K562 (cell line): ENCODE measurements around the gene SYTL5. TPM values are rescaled to one million over a fixed set of nuclear protein-coding genes. Genes with fewer than 3 reads are reported as not detected.

ENCODE experiments used
- ATAC-seq: fragments of 200-7000 bp; cut with Tn5 transposase; 3 replicates; pipeline ENCODE4 v1.9.1; 2020; ENCODE audit warnings: moderate library complexity
- BruUV-seq: library from RNA; stranded (reverse); fragments of 400-500 nt; replicated peaks from 2 replicates; lab custom pipeline; 2021; lab: Mats Ljungman, UMichigan
- CTCF ChIA-PET: fragments of 300-600 bp; formaldehyde crosslinking; extraction: SDS; loops from one replicate; lab custom pipeline; 2021; ENCODE audit warnings: low intra/inter-chr PET ratio; lab: Yijun Ruan, JAX
- POLR2A ChIA-PET: fragments of 300-600, 350-650 bp; sonication (Branson Sonifier 250); formaldehyde crosslinking; extraction: SDS; loops from one replicate; lab custom pipeline; 2021; ENCODE audit warnings: antibody characterized with exemption, inconsistent platforms; lab: Yijun Ruan, JAX
- DNase-seq, 4 experiments: peaks; one replicate each; pipeline versions ENCODE4 v3.0.0 to v3.0.0-alpha.2; 2011 to 2018; ENCODE audit warnings: low spot score in 3 of 4, mixed read lengths in 3 of 4; ENCODE audit errors: extremely low read depth in 1 of 4
- FAIRE-seq: peaks from 2 replicates; lab custom pipeline; 2011; peaks lifted over from hg19 to GRCh38; lab: Jason Lieb, UNC
- H2AFZ ChIP-seq: 2 replicates; pipeline ENCODE4 v1.6.0; 2011; ENCODE audit warnings: low read depth, low read length, control low read depth, inconsistent platforms
- H3K27ac ChIP-seq: fragments of 200-600 bp; 3 replicates; pipeline ENCODE4 v1.8.0; 2011; ENCODE audit warnings: low read depth, mild to moderate bottlenecking, control low read depth, inconsistent platforms, low read length, moderate library complexity, mixed read lengths; ENCODE audit errors: extremely low read depth
- H3K27me3 ChIP-seq, 2 experiments: fragments of 300-600 bp in 1 of 2; 2 replicates in 1 of 2; 3 replicates in 1 of 2; pipeline versions ENCODE4 v1.6.0 to v1.8.0; 2011; ENCODE audit warnings: inconsistent platforms in 2 of 2, low read length in 2 of 2, mild to moderate bottlenecking in 1 of 2, mixed read lengths in 1 of 2, moderate library complexity in 1 of 2; ENCODE audit not compliant: control insufficient read depth in 2 of 2, insufficient read depth in 2 of 2
- H3K36me3 ChIP-seq: fragments of 300-600 bp; 3 replicates; pipeline ENCODE4 v1.8.0; 2011; ENCODE audit warnings: mild to moderate bottlenecking, low read length, inconsistent platforms; ENCODE audit not compliant: control insufficient read depth, insufficient read depth
- H3K4me1 ChIP-seq, 2 experiments: fragments of 200-600 bp in 1 of 2; replicated peaks in 1 of 2; 2 replicates in 1 of 2; 3 replicates in 1 of 2; pipeline versions ENCODE4 v1.5.1 to v1.8.0; 2011; ENCODE audit warnings: inconsistent platforms in 2 of 2, low read length in 2 of 2, mild to moderate bottlenecking in 1 of 2, mixed read lengths in 1 of 2, moderate library complexity in 1 of 2; ENCODE audit not compliant: control insufficient read depth in 2 of 2, insufficient read depth in 2 of 2
- H3K4me2 ChIP-seq: 2 replicates; pipeline ENCODE4 v1.6.1; 2011; ENCODE audit warnings: low read length, control low read depth, inconsistent platforms, mixed read lengths; ENCODE audit not compliant: insufficient read depth
- H3K4me3 ChIP-seq: fragments of 200-600 bp; sonication (generic), shearing (Covaris generic); 2 replicates; pipeline ENCODE4 v1.5.1; 2016; ENCODE audit warnings: control low read depth, inconsistent platforms
- H3K79me2 ChIP-seq: fragments of 200-600 bp; 3 replicates; pipeline ENCODE4 v1.8.0; 2011; ENCODE audit warnings: low read length, inconsistent platforms; ENCODE audit not compliant: control insufficient read depth, insufficient read depth
- H3K9ac ChIP-seq, 2 experiments: 2 replicates each; pipeline versions ENCODE4 v1.6.0 to v1.6.1; 2011; ENCODE audit warnings: low read depth in 2 of 2, low read length in 2 of 2, control low read depth in 1 of 2, inconsistent platforms in 1 of 2, mild to moderate bottlenecking in 1 of 2, mixed read lengths in 1 of 2; ENCODE audit not compliant: insufficient read depth in 1 of 2
- H3K9me1 ChIP-seq: one replicate; pipeline ENCODE4 v1.6.0; 2011; ENCODE audit warnings: inconsistent platforms, mild to moderate bottlenecking, low read length, moderate library complexity; ENCODE audit not compliant: control insufficient read depth, insufficient read depth
- H3K9me3 ChIP-seq: replicated peaks from 2 replicates; pipeline ENCODE4 v1.5.1; 2011; ENCODE audit warnings: low read depth, low read length, inconsistent platforms; ENCODE audit not compliant: control insufficient read depth, insufficient read depth
- H4K20me1 ChIP-seq: replicated peaks from 2 replicates; pipeline ENCODE4 v1.6.1; 2011; ENCODE audit warnings: low read length, inconsistent platforms, mixed read lengths; ENCODE audit not compliant: control insufficient read depth, insufficient read depth
- ATF1 ChIP-seq, 2 experiments: fragments of 450-650 bp in 1 of 2; IDR thresholded peaks; 2 replicates each; pipeline ENCODE4 v1.6.1; 2016; ENCODE audit warnings: missing compliant biosample characterization in 1 of 2, missing genetic modification characterization in 1 of 2
- BMI1 ChIP-seq: fragments of 150-350 bp; IDR thresholded peaks from 2 replicates; pipeline ENCODE4 v1.6.1; 2014; ENCODE audit warnings: low read length
- ETV5 ChIP-seq: sonication (generic); formaldehyde crosslinking; IDR thresholded peaks from 2 replicates; pipeline ENCODE4 v1.4.0; 2020; ENCODE audit warnings: low read depth, mild to moderate bottlenecking, missing genetic modification reagents
- GABPA ChIP-seq: fragments of 200-800 bp; sonication (Bioruptor generic); conservative IDR thresholded peaks from 2 replicates; pipeline ENCODE4 v1.6.1; 2016; ENCODE audit warnings: low read depth, missing genetic modification characterization, missing compliant biosample characterization
- MYNN ChIP-seq, 2 experiments: sonication (generic); formaldehyde crosslinking in 1 of 2; IDR thresholded peaks; 2 replicates each; pipeline versions ENCODE4 v1.5.0 to v1.6.1; 2016 to 2020; ENCODE audit warnings: antibody characterized with exemption in 1 of 2, missing genetic modification reagents in 1 of 2
- NCOA2 ChIP-seq, 2 experiments: fragments of 450-650 bp; IDR thresholded peaks; 2 replicates each; pipeline ENCODE4 v1.6.1; 2018; ENCODE audit warnings: mild to moderate bottlenecking in 2 of 2, moderate library complexity in 1 of 2; ENCODE audit not compliant: partially characterized antibody in 2 of 2
- RAD21 ChIP-seq, 2 experiments: fragments of 250-450 bp in 1 of 2; fragments of 450-650 bp in 1 of 2; sonication (Bioruptor Pico) in 1 of 2; formaldehyde crosslinking in 1 of 2; IDR thresholded peaks in 1 of 2; conservative IDR thresholded peaks in 1 of 2; 2 replicates each; pipeline versions ENCODE4 v1.4.0 to v1.8.0; 2020 to 2022; ENCODE audit warnings: mild to moderate bottlenecking in 2 of 2, moderate library complexity in 1 of 2
- RAD51 ChIP-seq: fragments of 450-650 bp; IDR thresholded peaks from 2 replicates; pipeline ENCODE4 v1.7.1; 2016; ENCODE audit warnings: low read depth, mild to moderate bottlenecking, borderline replicate concordance
- RFX1 ChIP-seq: fragments of 450-650 bp; IDR thresholded peaks from 2 replicates; pipeline ENCODE4 v1.6.1; 2016; ENCODE audit warnings: mild to moderate bottlenecking, moderate library complexity
- ZNF830 ChIP-seq: fragments of 250-450 bp; sonication (Bioruptor Pico); IDR thresholded peaks from 2 replicates; pipeline ENCODE4 v1.5.0; 2021; ENCODE audit warnings: mild to moderate bottlenecking
- WGBS: fragments of 100-300 bp; shearing (Covaris generic); methylation state at CpG from one replicate; pipeline ENCODE4 v1.1.6; 2016; ENCODE audit warnings: low coverage, mixed read lengths; ENCODE audit not compliant: insufficient coverage; ENCODE audit errors: missing lambda C conversion rate; 5-methylcytosine and 5-hydroxymethylcytosine counted together
- in situ Hi-C: fragments of 300-500 bp; cut with MboI; formaldehyde crosslinking; loops from 4 replicates; pipeline ENCODE4 v1.15.0; 2018; ENCODE audit warnings: inconsistent platforms, mixed read lengths
- intact Hi-C: fragments of 100-400 bp; cut with micrococcal nuclease; formaldehyde crosslinking; loops from 2 replicates; pipeline ENCODE4 v1.14.2; 2022
- polyA plus RNA-seq, 8 experiments: library from polyadenylated mRNA; depleted of rRNA in 4 of 8; stranded (reverse) in 5 of 8; unstranded in 3 of 8; fragments of >200 nt; fragmentation: Nextera tagmentation in 2 of 8; fragmentation: Illumina TruSeq in 1 of 8; extraction: Ambion mirVana in 2 of 8; extraction: Trizol in 1 of 8; gene quantifications; 2 replicates each; pipeline versions ENCODE4 v1.2.1 to v1.2.3, GENCODE V29; 2011 to 2014; ENCODE audit warnings: inconsistent platforms in 1 of 8, missing spikeins in 1 of 8
- total RNA-seq, 7 experiments: library from RNA; depleted of rRNA in 6 of 7; stranded (reverse); fragments of >200 nt in 6 of 7; fragmentation: Illumina TruSeq in 2 of 7; extraction: Trizol in 2 of 7; gene quantifications; 2 replicates each; pipeline versions ENCODE4 v1.2.1 to v1.2.3, GENCODE V29; 2011 to 2021; ENCODE audit warnings: low replicate concordance in 1 of 7
- TF ChIP-seq, protein P1 (sequence below): fragments of 250-450 bp; sonication (Bioruptor Pico); IDR thresholded peaks from 2 replicates; pipeline ENCODE4 v1.5.0; 2021
- TF ChIP-seq, protein P2 (sequence below): fragments of 250-450 bp; sonication (Bioruptor Pico); IDR thresholded peaks from 2 replicates; pipeline ENCODE4 v1.8.0; 2021; ENCODE audit warnings: moderate library complexity, mild to moderate bottlenecking, inconsistent platforms
- TF ChIP-seq, protein P3 (sequence below), 3 experiments: IDR thresholded peaks in 2 of 3; conservative IDR thresholded peaks in 1 of 3; 2 replicates each; pipeline ENCODE4 v1.5.1; 2011 to 2012; ENCODE audit warnings: low read length in 3 of 3, mild to moderate bottlenecking in 3 of 3, control low read depth in 2 of 3, improper control_type of control experiment in 1 of 3, inconsistent platforms in 1 of 3, low read depth in 1 of 3, mixed read lengths in 1 of 3, moderate library complexity in 1 of 3; ENCODE audit not compliant: insufficient read depth in 2 of 3

Gene SYTL5
- total and polyA plus RNA-seq, 9 of the 15 experiments (the other 6 are each of a cell fraction or from before 2014, with no cell fraction given), result 0.01 to 0.25 (median 0.09) TPM

DNA sequence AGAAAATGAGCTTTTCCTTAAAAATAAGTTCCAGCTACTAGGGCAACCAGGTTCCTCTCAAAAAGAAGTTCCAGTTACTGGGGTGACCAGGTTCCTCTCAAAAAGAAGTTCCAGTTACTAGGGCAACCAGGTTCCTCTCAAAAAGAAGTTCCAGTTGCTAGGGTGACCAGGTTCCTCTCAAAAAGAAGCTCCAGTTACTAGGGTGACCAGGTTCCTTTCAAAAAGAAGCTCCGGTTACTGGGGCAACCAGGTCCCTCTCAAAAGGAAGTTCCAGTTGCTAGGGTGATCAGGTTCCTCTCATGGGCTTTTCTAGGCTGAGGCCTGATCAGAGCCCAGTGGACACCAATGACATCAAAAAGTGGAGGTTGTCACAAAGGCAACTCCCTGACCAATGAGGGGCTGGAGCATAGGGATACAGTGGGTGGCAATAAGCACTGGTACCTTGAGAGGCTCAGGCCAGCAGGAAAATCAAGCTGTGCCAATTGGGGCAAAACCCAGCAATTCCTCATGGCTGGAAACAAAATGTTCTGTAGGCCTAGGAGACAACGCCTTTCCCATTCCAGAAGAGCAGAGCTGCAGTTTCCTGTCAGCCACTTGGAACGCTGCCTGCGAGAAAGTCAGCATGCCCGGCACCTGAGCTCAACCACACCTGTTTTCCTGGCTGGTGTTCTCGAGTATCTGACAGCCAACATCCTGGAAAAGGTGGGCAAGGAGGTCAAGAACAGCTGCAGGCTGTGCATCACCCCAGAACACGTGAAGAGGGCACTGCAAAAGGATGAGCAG, 12.3 kb upstream of the SYTL5 start (continued):
- TF ChIP-seq ATF1 (CRISPR knock-in tag; IDR thresholded peaks at IDR 0.05) (no peak), ATF1 (tag; IDR thresholded peaks at IDR 0.05) (no peak), ZNF830 (CRISPR knock-in tag) (no peak), MYNN (IDR thresholded peaks at IDR 0.05) (peak; percentile 100), MYNN (CRISPR knock-in tag; IDR thresholded peaks at IDR 0.05) (peak; percentile 72; the same call in 1 of the 2 replicates), RFX1 (peak; percentile 91), GABPA (tag) (no peak), BMI1 (peak; percentile 52; the same call in 1 of the 2 replicates), NCOA2 (IDR thresholded peaks at IDR 0.05; ENCODE audit: partially characterized antibody in 2 of 2) (no peak), ETV5 (no peak)
- TF ChIP-seq, protein P1, sequence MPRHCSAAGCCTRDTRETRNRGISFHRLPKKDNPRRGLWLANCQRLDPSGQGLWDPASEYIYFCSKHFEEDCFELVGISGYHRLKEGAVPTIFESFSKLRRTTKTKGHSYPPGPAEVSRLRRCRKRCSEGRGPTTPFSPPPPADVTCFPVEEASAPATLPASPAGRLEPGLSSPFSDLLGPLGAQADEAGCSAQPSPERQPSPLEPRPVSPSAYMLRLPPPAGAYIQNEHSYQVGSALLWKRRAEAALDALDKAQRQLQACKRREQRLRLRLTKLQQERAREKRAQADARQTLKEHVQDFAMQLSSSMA, result no peak
- TF ChIP-seq, protein P2, sequence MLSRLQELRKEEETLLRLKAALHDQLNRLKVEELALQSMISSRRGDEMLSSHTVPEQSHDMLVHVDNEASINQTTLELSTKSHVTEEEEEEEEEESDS (CRISPR knock-in tag), result no peak
- TF ChIP-seq, all 486 proteins: peak for 5

DNA sequence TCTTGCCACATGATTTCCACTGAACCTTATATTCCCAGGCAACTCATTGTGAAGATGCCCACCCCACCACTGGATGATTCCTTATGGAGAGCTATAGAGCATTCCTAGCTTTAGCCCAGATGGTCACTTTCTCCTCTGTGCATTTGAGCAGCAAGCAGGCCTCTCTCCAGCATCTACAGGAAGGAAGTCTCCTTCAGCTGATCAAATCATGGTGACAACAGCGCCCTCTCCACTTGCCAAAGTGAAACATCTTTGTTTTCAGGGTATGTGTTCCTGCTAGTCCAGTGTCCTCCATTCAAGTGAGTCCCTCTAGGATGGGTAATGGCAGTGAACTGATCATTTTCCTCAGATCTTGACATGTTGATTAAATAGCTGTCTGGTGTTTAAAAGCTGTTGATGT, 10.9 kb upstream of the SYTL5 start:
- Histone ChIP-seq H3K9ac (no peak overlapping the region), H4K20me1 (no peaks in the 10 kb centered on the region), H3K27me3 (no peaks in the 10 kb centered on the region), H3K4me2 (no peak overlapping the region), H2AFZ (no peak overlapping the region), H3K9me1 (no peaks in the 10 kb centered on the region), H3K27ac (no peak overlapping the region), H3K36me3 (no peaks in the 10 kb centered on the region), H3K9me3 (no peaks in the 10 kb centered on the region), H3K79me2 (no peaks in the 10 kb centered on the region), H3K4me3 (no peak overlapping the region), H3K4me1 (no peaks in the 10 kb centered on the region)
- BruUV-seq, result no TSS peak
- TF ChIP-seq, protein P3, sequence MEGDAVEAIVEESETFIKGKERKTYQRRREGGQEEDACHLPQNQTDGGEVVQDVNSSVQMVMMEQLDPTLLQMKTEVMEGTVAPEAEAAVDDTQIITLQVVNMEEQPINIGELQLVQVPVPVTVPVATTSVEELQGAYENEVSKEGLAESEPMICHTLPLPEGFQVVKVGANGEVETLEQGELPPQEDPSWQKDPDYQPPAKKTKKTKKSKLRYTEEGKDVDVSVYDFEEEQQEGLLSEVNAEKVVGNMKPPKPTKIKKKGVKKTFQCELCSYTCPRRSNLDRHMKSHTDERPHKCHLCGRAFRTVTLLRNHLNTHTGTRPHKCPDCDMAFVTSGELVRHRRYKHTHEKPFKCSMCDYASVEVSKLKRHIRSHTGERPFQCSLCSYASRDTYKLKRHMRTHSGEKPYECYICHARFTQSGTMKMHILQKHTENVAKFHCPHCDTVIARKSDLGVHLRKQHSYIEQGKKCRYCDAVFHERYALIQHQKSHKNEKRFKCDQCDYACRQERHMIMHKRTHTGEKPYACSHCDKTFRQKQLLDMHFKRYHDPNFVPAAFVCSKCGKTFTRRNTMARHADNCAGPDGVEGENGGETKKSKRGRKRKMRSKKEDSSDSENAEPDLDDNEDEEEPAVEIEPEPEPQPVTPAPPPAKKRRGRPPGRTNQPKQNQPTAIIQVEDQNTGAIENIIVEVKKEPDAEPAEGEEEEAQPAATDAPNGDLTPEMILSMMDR (IDR thresholded peaks at IDR 0.05 in 2 of 3, conservative IDR thresholded peaks at IDR 0.05 in 1 of 3; ENCODE audit: insufficient read depth in 2 of 3, low read depth in 1 of 3, low read length in 3 of 3), result peak in 2 of 3 experiments; percentile 26 to 34; a peak in 2 of 6 replicates
- no peak for TF ChIP-seq RAD51
- TF ChIP-seq RAD21 (CRISPR knock-in tag; conservative IDR thresholded peaks at IDR 0.05 in 1 of 2, IDR thresholded peaks at IDR 0.05 in 1 of 2), result peak in 1 of 2 experiments; percentile 31; a peak in 1 of 4 replicates
- ATAC-seq (peak; percentile 64), DNase-seq (peak in 1 of 4 experiments; percentile 7), FAIRE-seq (no peak)
- intact Hi-C loops, result no loop called here
- WGBS, result 0% methylated on average over 1 of the region's 1 CpG
- POLR2A ChIA-PET, result no interaction called here
- in situ Hi-C loops, result no loop called here
- CTCF ChIA-PET, result no interaction called here
